Activated CD4-positive, alpha-beta T cell treated with anti-CD3 and anti-CD28 coated beads, Interleukin-2, amount 50 U/mL, for 1 hour (primary cell): ENCODE data around the gene GPATCH8.
A peak's percentile ranks its signal among the peaks of the same experiment; 100 is the strongest.
"Not testable (repeated sequence)": the region's sequence is repeated elsewhere in the genome, so short reads cannot be mapped to it uniquely, and the experiment has no call there.

ENCODE experiments used
- DNase-seq: peaks from one replicate; pipeline ENCODE4 v3.0.0-alpha.2; 2020

GPATCH8 gene

GRCh38 chr17:44396946-44397345 lies 106.3 kb downstream of the GPATCH8 start:
- DNase-seq: no peak

- DNase-seq: no peak
Observed at GRCh38 chr17:44394833-44395232, 108.4 kb downstream of the GPATCH8 start.

- not testable (repeated sequence) for DNase-seq
Observed at GRCh38 chr17:44394112-44394511, 109.1 kb downstream of the GPATCH8 start.

GRCh38 chr17:44390250-44390870 lies 112.8 kb downstream of the GPATCH8 start:
- no peak for DNase-seq

- DNase-seq: no peak
Observed at GRCh38 chr17:44389723-44390202, 113.4 kb downstream of the GPATCH8 start.

- no peak for DNase-seq
Observed at GRCh38 chr17:44389281-44389680, 113.9 kb downstream of the GPATCH8 start, which contains the start of gene ITGA2B. TSS of gene ITGA2B (minus strand) at chr17:44389649. CDS start at chr17:44389473, 176 bp downstream.

- DNase-seq: no peak
Observed at GRCh38 chr17:44387804-44388203, 115.4 kb downstream of the GPATCH8 start.

- DNase-seq: no peak
Observed at GRCh38 chr17:44386182-44386525, 117.1 kb downstream of the GPATCH8 start.

GRCh38 chr17:44385287-44386181 lies 117.7 kb downstream of the GPATCH8 start:
- DNase-seq: peak; percentile 86

- DNase-seq: no peak
Observed at GRCh38 chr17:44384823-44385286, 118.4 kb downstream of the GPATCH8 start.

GRCh38 chr17:44384281-44384822 lies 118.9 kb downstream of the GPATCH8 start:
- no peak for DNase-seq

- DNase-seq: no peak
Observed at GRCh38 chr17:44383861-44384260, 119.3 kb downstream of the GPATCH8 start.

- DNase-seq: no peak
Observed at GRCh38 chr17:44383363-44383762, 119.8 kb downstream of the GPATCH8 start.

GRCh38 chr17:44382917-44383316 lies 120.3 kb downstream of the GPATCH8 start:
- no peak for DNase-seq

GRCh38 chr17:44381810-44382305 lies 121.3 kb downstream of the GPATCH8 start:
- DNase-seq: no peak

GRCh38 chr17:44380767-44381166 lies 122.4 kb downstream of the GPATCH8 start:
- DNase-seq: no peak

- no peak for DNase-seq
Observed at GRCh38 chr17:44379887-44380286, 123.3 kb downstream of the GPATCH8 start.

- no peak for DNase-seq
Observed at GRCh38 chr17:44378171-44378705, 125.0 kb downstream of the GPATCH8 start.

GRCh38 chr17:44376779-44377178 lies 126.4 kb downstream of the GPATCH8 start:
- DNase-seq: no peak

GRCh38 chr17:44376124-44376523 lies 127.1 kb downstream of the GPATCH8 start:
- no peak for DNase-seq

- no peak for DNase-seq
Observed at GRCh38 chr17:44375196-44376017, 127.8 kb downstream of the GPATCH8 start.
